Esophagus muscularis mucosa (tissue), 4 donors: Measurements from ENCODE around the gene SFXN4. TPM values are rescaled to one million over a fixed set of nuclear protein-coding genes. Genes with fewer than 3 reads are reported as not detected.
"Not testable (repeated sequence)": the region's sequence is repeated elsewhere in the genome, so short reads cannot be mapped to it uniquely, and the experiment has no call there.

Source experiments
- DNase-seq: peaks from one replicate; pipeline ENCODE4 v3.0.0-alpha.2; 2017; ENCODE audit errors: extremely low spot score
- H3K27ac ChIP-seq, 4 donors: fragments of 200-600 bp; sonication (generic); replicated peaks in 1 of 4; 1 replicate in 3 of 4; 2 replicates in 1 of 4; pipeline ENCODE4 v1.5.1; 2016 to 2019; ENCODE audit warnings: mild to moderate bottlenecking in 1 of 4
- H3K27me3 ChIP-seq, 4 donors: fragments of 200-600 bp; sonication (generic); one replicate each; pipeline versions ENCODE4 v1.5.1 to v1.6.0; 2016 to 2019
- H3K36me3 ChIP-seq, 4 donors: fragments of 200-600 bp; sonication (generic); one replicate each; pipeline ENCODE4 v1.5.1; 2016 to 2019
- H3K4me1 ChIP-seq, 4 donors: fragments of 200-600 bp; sonication (generic); one replicate each; pipeline ENCODE4 v1.5.1; 2016 to 2019
- H3K4me3 ChIP-seq, 4 donors: fragments of 200-600 bp; sonication (generic); 1 replicate in 2 of 4; 2 replicates in 2 of 4; pipeline ENCODE4 v1.5.1; 2016 to 2019; ENCODE audit warnings: mild to moderate bottlenecking in 4 of 4, moderate library complexity in 1 of 4
- H3K9me3 ChIP-seq, 4 donors: fragments of 200-600 bp; sonication (generic); 1 replicate in 3 of 4; 2 replicates in 1 of 4; pipeline ENCODE4 v1.5.1; 2016 to 2019
- CTCF ChIP-seq, 3 experiments: fragments of 200-600 bp in 2 of 3; fragments of 450-650 bp in 1 of 3; sonication (generic) in 2 of 3; IDR thresholded peaks; one replicate each; pipeline ENCODE4 v1.5.1; 2017 to 2019; ENCODE audit warnings: antibody characterized with exemption in 3 of 3, mild to moderate bottlenecking in 2 of 3, moderate library complexity in 1 of 3
- EP300 ChIP-seq: sonication (generic); formaldehyde crosslinking; IDR thresholded peaks from one replicate; pipeline ENCODE4 v1.6.1; 2017; ENCODE audit warnings: antibody characterized with exemption
- POLR2A ChIP-seq: fragments of 450-650 bp; IDR thresholded peaks from one replicate; pipeline ENCODE4 v1.6.1; 2017; ENCODE audit warnings: antibody characterized with exemption, moderate library complexity, mild to moderate bottlenecking, low read depth
- POLR2AphosphoS5 ChIP-seq, 2 donors: sonication (generic); formaldehyde crosslinking; IDR thresholded peaks; one replicate each; pipeline ENCODE4 v1.6.1; 2017; ENCODE audit warnings: antibody characterized with exemption in 2 of 2
- WGBS: methylation state at CpG from one replicate; pipeline ENCODE4 v1.1.5; 2018; 5-methylcytosine and 5-hydroxymethylcytosine counted together
- intact Hi-C: fragments of 100-400 bp; cut with DNase I; formaldehyde crosslinking; loops from one replicate; pipeline ENCODE4 v1.15.1; 2023
- total RNA-seq, 4 donors: library from RNA; depleted of rRNA; stranded (reverse); fragments of >200 nt; gene quantifications; one replicate each; pipeline versions ENCODE4 v1.1.0 to v1.2.1, GENCODE V29; 2016

Gene SFXN4
- total RNA-seq, 4 donors from 2014 or later: 14.1 to 39.9 (median 17.8) TPM

DNA sequence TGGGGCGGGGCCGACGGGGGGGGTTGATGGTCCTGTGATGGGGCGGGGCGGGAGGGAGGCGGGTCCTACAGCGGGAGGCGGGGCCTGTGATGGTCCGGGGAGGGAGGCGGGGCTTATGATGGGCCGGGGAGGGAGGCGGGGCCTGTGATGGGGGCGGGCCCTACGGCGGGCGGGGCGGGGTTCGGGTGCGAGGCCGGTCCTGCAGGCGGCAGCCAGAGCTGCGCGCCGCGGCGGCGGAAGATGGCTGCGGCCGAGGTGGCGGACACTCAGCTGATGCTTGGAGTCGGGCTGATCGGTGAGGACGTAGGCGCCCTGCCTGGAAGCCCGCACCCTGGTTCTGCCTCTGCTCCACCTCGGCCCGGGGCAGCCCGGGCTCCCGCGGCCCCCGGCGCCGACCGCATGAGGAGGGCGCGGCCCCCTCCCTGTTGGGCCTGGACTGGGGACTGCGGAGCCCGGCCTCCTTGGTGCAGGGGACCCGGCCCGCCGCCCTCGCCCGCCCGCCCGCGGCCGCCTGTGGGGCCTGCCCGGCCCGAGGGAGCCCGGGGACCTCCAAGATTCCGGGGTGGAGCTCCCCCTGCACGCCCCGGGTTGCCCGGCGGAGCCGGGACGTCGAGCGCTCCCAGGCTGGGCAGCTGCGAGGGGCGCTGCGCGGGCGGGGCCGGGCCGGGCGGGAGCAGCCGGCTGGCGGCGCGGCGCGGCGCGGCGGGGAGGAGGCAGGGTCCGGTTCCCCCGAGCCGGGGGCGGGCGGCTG lies 61.4 kb downstream of the SFXN4 start, which contains the start of gene DENND10:
Gene DENND10 (plus strand): TSS at position 211 of the 751 bp plus-strand sequence. CDS start 30 bp downstream, at position 241.
- TF ChIP-seq POLR2AphosphoS5 (IDR thresholded peaks at IDR 0.05): peak; percentile 88 to 92
- TF ChIP-seq EP300: no peak
- Histone ChIP-seq H3K36me3 (peaks cover 0 to 21% (median 13%) of the 10 kb centered on the region in 4 donors), H3K27ac (peak within 1 kb of the TSS; percentile 82 to 88 (median 86)), H3K27me3 (no peaks in the 10 kb centered on the region), H3K9me3 (no peaks in the 10 kb centered on the region), H3K4me3 (peak within 1 kb of the TSS; percentile 92 to 96 (median 95)), H3K4me1 (peaks cover 10 to 21% (median 19%) of the 10 kb centered on the region in 4 donors)
- DNase-seq: peak; percentile 96
- intact Hi-C loops: no loop called here
- WGBS: 1% methylated on average over 16 of the region's 91 CpGs

DNA sequence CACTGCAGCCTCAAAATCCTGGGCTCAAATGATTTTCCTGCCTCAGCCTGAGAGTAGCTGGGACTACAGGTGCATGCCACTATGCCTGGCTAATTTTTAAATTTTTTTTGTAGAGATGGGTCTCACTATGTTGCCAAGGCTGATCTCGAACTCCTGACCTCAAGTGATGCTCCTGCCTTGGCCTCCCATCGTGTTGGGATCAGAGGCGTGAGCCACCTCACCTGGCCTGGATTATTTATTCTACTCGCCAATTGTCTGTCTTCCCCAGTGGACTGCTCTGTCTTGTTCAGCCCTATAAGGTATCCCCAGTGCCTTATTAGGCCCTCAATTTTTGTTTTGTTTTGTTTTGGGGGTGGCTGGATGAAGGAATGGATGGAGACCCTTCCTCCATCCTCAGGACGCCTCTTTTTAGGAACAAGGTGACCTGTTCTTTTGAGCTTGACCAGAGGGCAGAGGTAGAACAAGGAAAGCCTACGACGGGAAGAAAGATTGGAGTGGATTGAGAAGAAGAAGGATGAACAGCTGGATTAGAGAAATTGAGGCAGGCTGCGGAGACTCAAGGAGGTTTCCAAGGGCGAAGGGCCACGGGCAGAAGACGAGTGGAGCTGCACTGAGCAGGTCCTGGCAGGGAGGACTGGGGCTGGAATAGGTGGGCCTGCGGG lies 62.1 kb downstream of the SFXN4 start:
- peak overlapping the region; percentile 77 to 88 (median 84) for H3K27ac ChIP-seq
- peaks cover 0 to 14% (median 6%) of the 10 kb centered on the region in 4 donors for H3K36me3 ChIP-seq
- no peaks in the 10 kb centered on the region for H3K9me3 ChIP-seq
- no peaks in the 10 kb centered on the region for H3K27me3 ChIP-seq
- WGBS: 60% methylated on average over 11 of the region's 12 CpGs
- no peak for DNase-seq
- H3K4me1 ChIP-seq: peaks cover 10 to 21% (median 19%) of the 10 kb centered on the region in 4 donors
- peak overlapping the region; percentile 92 to 96 (median 95) for H3K4me3 ChIP-seq
- intact Hi-C loops: no loop called here
- TF ChIP-seq EP300 (no peak), POLR2A (no peak), CTCF (IDR thresholded peaks at IDR 0.05) (no peak), POLR2AphosphoS5 (IDR thresholded peaks at IDR 0.05) (no peak)

- peaks cover 0 to 5% (median 0%) of the 10 kb centered on the region in 4 donors for H3K36me3 ChIP-seq
- 65% methylated on average over 10 of the region's 10 CpGs for WGBS
- H3K4me3 ChIP-seq: no peak overlapping the region
- no peaks in the 10 kb centered on the region for H3K9me3 ChIP-seq
- DNase-seq: no peak
- H3K27me3 ChIP-seq: no peaks in the 10 kb centered on the region
- no peak for TF ChIP-seq POLR2A
- H3K27ac ChIP-seq: no peak overlapping the region
- intact Hi-C loops: loop anchor here (2.0 kb wide), 1 partner anchor 23 kb away; no protein-coding TSS in a partner anchor
- peaks cover 10 to 21% (median 19%) of the 10 kb centered on the region in 4 donors for H3K4me1 ChIP-seq
Measured at GRCh38 chr10:119101366-119102098, 64.0 kb downstream of the SFXN4 start.

GRCh38 chr10:119100434-119101238 lies 64.9 kb downstream of the SFXN4 start:
- no peak overlapping the region for H3K27ac ChIP-seq
- peaks cover 0 to 1% (median 0%) of the 10 kb centered on the region in 4 donors for H3K36me3 ChIP-seq
- TF ChIP-seq EP300 (no peak), POLR2A (no peak), POLR2AphosphoS5 (IDR thresholded peaks at IDR 0.05) (no peak), CTCF (IDR thresholded peaks at IDR 0.05) (no peak)
- 87% methylated on average over 3 of the region's 3 CpGs for WGBS
- H3K27me3 ChIP-seq: no peaks in the 10 kb centered on the region
- no peak overlapping the region for H3K4me3 ChIP-seq
- DNase-seq: no peak
- intact Hi-C loops: loop anchor here (2.0 kb wide), 1 partner anchor 22 kb away; no protein-coding TSS in a partner anchor
- peaks cover 10 to 16% (median 14%) of the 10 kb centered on the region in 4 donors for H3K4me1 ChIP-seq
- H3K9me3 ChIP-seq: no peaks in the 10 kb centered on the region

- WGBS: 85% methylated on average over 3 of the region's 3 CpGs
- no peaks in the 10 kb centered on the region for H3K9me3 ChIP-seq
- no peak overlapping the region for H3K4me3 ChIP-seq
- TF ChIP-seq EP300: no peak
- TF ChIP-seq POLR2AphosphoS5 (IDR thresholded peaks at IDR 0.05): no peak
- TF ChIP-seq CTCF (IDR thresholded peaks at IDR 0.05): no peak
- no peak for TF ChIP-seq POLR2A
- intact Hi-C loops: no loop called here
- no peak for DNase-seq
- H3K27me3 ChIP-seq: no peaks in the 10 kb centered on the region
- H3K27ac ChIP-seq: no peak overlapping the region
- H3K4me1 ChIP-seq: peaks cover 0 to 3% (median 1%) of the 10 kb centered on the region in 4 donors
- no peaks in the 10 kb centered on the region for H3K36me3 ChIP-seq
Measured at GRCh38 chr10:119098576-119098975, 66.9 kb downstream of the SFXN4 start.

DNA sequence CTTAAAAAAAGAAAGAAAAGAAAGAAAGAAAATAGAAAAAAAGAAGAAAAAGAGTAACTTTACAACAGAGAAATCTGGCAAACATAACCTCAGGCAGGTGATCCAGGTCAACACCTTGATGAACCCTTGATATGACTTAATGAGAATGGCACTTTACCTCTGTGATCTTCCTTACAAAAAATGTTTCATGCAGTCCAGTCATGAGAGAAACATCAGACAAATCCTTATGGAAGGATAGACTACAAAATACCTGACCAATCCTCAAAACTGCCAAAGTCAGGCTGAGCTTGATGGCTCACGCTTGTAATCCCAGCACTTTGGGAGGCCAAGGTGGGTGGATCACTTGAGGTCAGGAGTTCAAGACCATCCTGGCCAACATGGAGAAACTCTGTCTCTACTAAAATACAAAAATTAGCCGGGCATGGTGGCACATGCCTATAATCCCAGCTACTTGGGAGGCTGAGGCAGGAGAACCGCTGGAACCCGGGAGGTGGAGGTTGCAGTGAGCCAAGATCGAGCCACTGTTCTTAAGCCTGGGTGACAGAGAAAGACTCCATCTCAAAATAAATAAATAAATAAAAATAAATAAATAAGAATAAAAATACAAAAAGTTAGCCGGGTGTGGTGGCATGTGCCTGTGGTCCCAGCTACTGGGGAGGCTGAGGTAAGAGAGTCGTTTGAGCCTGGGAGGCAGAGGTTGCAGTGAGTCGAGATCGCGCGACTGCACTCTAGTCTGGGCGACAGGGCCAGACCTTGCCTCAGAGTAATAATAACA lies 68.7 kb downstream of the SFXN4 start:
- H3K36me3 ChIP-seq, H3K27me3 ChIP-seq, H3K4me1 ChIP-seq, intact Hi-C loops, H3K4me3 ChIP-seq, H3K27ac ChIP-seq, DNase-seq, H3K9me3 ChIP-seq: not testable (repeated sequence)
- 94% methylated on average over 12 of the region's 12 CpGs for WGBS
